ENCODE measurements around the gene TNKS1BP1. TPM values are rescaled to one million over a fixed set of nuclear protein-coding genes. Genes with fewer than 3 reads are reported as not detected.

TNKS1BP1 gene
- total RNA-seq, 1 donor from 2014 or later, result 122 TPM

DNA sequence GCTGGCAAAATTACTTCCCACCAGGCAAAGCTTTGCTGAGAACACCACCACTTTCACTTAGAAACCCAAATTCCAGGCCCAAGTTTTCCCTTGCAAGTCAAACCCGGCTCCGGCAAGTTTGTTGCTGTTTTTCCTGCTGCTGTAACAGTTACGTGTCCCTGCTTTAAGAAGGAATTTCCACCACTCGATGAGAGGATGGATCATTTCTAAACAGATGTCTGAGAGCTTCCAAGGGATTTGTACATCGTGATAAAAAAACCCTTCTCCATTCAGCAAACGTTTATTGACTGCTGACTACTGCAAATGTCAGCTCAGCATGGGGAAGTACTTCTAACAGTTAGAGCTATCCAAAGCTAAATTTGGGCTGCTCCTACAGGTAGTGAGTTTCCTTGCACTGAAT is 33.1 kb upstream of the TNKS1BP1 start:
- Mint-ChIP-seq H3K27ac (no peak overlapping the region), H3K36me3 (no peaks in the 10 kb centered on the region), H3K4me1 (ENCODE audit: unreplicated experiment) (peaks cover 15% of the 10 kb centered on the region), H3K27me3 (peaks cover 6% of the 10 kb centered on the region), H3K9me3 (no peaks in the 10 kb centered on the region), H3K4me3 (no peak overlapping the region)
- DNase-seq (ENCODE audit: extremely low spot score, unreplicated experiment), result no peak
- TF ChIP-seq, protein P1, sequence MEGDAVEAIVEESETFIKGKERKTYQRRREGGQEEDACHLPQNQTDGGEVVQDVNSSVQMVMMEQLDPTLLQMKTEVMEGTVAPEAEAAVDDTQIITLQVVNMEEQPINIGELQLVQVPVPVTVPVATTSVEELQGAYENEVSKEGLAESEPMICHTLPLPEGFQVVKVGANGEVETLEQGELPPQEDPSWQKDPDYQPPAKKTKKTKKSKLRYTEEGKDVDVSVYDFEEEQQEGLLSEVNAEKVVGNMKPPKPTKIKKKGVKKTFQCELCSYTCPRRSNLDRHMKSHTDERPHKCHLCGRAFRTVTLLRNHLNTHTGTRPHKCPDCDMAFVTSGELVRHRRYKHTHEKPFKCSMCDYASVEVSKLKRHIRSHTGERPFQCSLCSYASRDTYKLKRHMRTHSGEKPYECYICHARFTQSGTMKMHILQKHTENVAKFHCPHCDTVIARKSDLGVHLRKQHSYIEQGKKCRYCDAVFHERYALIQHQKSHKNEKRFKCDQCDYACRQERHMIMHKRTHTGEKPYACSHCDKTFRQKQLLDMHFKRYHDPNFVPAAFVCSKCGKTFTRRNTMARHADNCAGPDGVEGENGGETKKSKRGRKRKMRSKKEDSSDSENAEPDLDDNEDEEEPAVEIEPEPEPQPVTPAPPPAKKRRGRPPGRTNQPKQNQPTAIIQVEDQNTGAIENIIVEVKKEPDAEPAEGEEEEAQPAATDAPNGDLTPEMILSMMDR (conservative IDR thresholded peaks at IDR 0.05), result no peak

DNA sequence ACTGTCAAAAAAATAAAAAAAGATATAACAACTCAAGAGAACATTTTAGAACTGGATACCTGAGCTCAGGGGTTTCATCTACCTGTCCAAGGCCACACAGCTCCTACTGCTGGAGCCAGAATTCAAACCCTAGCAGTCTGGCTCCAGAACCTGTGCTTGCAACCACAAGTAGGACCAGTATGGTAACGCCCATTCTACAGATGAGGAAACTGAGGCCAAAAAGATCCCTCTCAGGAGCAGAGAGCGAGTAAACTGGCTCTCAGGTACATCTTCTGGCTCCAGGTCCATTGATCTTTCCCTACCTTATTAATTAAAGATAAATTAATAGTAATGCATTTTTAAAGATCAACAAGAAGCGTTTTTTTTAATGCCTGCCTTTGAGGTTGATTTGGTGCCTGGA is 32.6 kb upstream of the TNKS1BP1 start:
- Mint-ChIP-seq H3K9me3 (no peaks in the 10 kb centered on the region), H3K4me3 (no peak overlapping the region), H3K27ac (no peak overlapping the region), H3K4me1 (ENCODE audit: unreplicated experiment) (peaks cover 15% of the 10 kb centered on the region), H3K27me3 (peaks cover 6% of the 10 kb centered on the region), H3K36me3 (no peaks in the 10 kb centered on the region)
- TF ChIP-seq, protein P1 (conservative IDR thresholded peaks at IDR 0.05), result no peak
- DNase-seq (ENCODE audit: extremely low spot score, unreplicated experiment), result no peak

DNA sequence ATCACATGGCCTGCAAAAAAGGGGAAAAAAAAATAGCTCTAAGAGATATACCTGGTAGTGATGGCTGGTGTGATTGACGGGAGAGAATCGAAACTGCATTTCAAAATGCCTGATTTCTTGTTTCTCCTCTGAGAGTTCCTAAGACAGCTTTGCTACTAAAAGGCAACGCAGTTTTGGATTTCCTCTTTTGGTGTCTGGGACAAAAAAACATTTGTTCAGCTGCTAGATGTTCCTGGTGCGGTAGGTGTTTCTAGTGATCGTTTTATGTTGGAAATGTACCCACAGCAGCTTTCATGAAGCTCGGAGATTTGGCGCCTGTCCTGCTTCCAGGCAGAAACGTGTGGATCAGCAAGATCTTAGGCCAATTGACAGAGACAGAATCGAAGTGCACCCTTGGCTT is 31.5 kb upstream of the TNKS1BP1 start:
- TF ChIP-seq, protein P1 (conservative IDR thresholded peaks at IDR 0.05), result no peak

DNA sequence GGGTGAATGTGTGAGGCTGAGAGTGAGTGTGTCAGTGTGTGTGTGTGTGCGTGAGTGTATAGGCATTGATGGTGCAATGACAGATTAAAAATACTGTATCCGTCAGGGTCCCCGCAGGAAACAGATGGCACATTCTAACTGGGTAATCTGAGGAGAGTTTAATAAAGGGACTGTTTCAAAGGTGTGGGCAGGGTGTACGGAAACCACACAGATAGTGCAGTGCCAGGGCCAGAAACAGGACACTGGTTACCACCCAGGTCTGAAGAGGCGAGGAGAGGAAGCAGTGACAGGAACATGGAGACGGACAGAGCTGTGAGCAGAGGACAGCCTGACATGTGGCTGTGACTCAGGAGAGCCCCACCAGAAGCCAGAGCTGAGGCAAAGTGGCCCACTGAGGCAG is 29.9 kb upstream of the TNKS1BP1 start:
- H3K36me3 Mint-ChIP-seq, result no peaks in the 10 kb centered on the region
- H3K27me3 Mint-ChIP-seq, result peaks cover 9% of the 10 kb centered on the region
- no peaks in the 10 kb centered on the region for H3K9me3 Mint-ChIP-seq
- no peak overlapping the region for H3K27ac Mint-ChIP-seq
- TF ChIP-seq, protein P1 (conservative IDR thresholded peaks at IDR 0.05), result no peak
- H3K4me1 Mint-ChIP-seq (ENCODE audit: unreplicated experiment), result peaks cover 13% of the 10 kb centered on the region
- DNase-seq (ENCODE audit: extremely low spot score, unreplicated experiment), result no peak
- no peak overlapping the region for H3K4me3 Mint-ChIP-seq

More for the DNA sequence above, 31.5 kb upstream of the TNKS1BP1 start:
- peaks cover 6% of the 10 kb centered on the region for H3K27me3 Mint-ChIP-seq
- H3K4me1 Mint-ChIP-seq (ENCODE audit: unreplicated experiment), result peaks cover 15% of the 10 kb centered on the region
- no peak overlapping the region for H3K4me3 Mint-ChIP-seq
- no peak overlapping the region for H3K27ac Mint-ChIP-seq
- H3K36me3 Mint-ChIP-seq, result no peaks in the 10 kb centered on the region
- H3K9me3 Mint-ChIP-seq, result no peaks in the 10 kb centered on the region
- DNase-seq (ENCODE audit: extremely low spot score, unreplicated experiment), result no peak

DNA sequence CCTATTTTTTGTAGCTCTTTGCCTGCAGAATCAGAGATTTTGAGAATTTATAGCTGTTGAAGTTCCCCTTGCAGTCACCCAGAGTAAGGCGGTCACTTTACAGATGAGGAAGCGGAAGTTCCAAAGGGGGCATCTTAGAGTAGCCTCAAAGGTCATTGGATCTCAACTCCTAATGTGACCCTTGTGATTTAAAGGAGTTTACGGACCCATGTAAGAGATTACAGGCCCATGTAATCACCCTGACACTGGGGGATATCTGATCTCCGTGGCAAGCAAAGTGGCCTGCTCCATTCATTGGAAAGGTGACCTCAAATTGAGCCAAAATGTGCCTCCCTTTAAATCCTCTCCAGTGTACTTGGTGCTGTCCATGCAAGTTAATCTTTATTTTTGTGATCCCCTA is 29.1 kb upstream of the TNKS1BP1 start:
- no peak for DNase-seq (ENCODE audit: extremely low spot score, unreplicated experiment)
- H3K27me3 Mint-ChIP-seq, result peaks cover 9% of the 10 kb centered on the region
- no peak overlapping the region for H3K4me3 Mint-ChIP-seq
- H3K4me1 Mint-ChIP-seq (ENCODE audit: unreplicated experiment), result peaks cover 10% of the 10 kb centered on the region
- H3K9me3 Mint-ChIP-seq, result no peaks in the 10 kb centered on the region
- H3K27ac Mint-ChIP-seq, result no peak overlapping the region
- TF ChIP-seq, protein P1 (conservative IDR thresholded peaks at IDR 0.05), result no peak
- no peaks in the 10 kb centered on the region for H3K36me3 Mint-ChIP-seq

DNA sequence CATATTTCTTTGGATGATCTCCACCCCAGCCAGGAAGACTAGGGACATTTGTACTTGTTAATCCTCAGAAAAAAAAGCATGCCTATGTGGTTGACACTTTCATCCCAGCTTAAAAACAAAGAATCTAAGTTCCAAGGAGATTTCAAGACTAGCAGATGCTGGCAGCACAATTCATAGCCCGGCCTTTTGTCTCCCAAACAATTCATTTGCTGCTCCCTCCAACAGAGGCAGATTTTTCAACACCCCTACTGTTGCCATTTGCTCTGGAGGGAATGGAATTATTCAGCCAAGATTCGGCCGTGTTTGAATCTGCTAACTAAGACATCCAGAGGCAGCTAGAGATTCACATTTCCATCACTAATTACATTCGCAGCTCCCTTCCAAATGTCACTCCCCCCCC is 28.7 kb upstream of the TNKS1BP1 start:
- peaks cover 5% of the 10 kb centered on the region for H3K27me3 Mint-ChIP-seq
- no peak for DNase-seq (ENCODE audit: extremely low spot score, unreplicated experiment)
- H3K27ac Mint-ChIP-seq, result no peak overlapping the region

More for the DNA sequence above, 28.7 kb upstream of the TNKS1BP1 start:
- Mint-ChIP-seq H3K4me3 (no peak overlapping the region), H3K36me3 (no peaks in the 10 kb centered on the region), H3K4me1 (ENCODE audit: unreplicated experiment) (peaks cover 6% of the 10 kb centered on the region), H3K9me3 (no peaks in the 10 kb centered on the region)
- TF ChIP-seq, protein P1 (conservative IDR thresholded peaks at IDR 0.05), result no peak

Data from type B pancreatic cell (in vitro differentiated cells).